Mucosa of gallbladder (tissue), 1 donor: ENCODE data around the gene HLF. TPM values are rescaled to one million over a fixed set of nuclear protein-coding genes. Genes with fewer than 3 reads are reported as not detected.

Experiments used
- DNase-seq: peaks from one replicate; pipeline ENCODE4 v3.0.0-alpha.2; 2020; ENCODE audit warnings: low spot score
- total RNA-seq: library from RNA; stranded (reverse); gene quantifications from one replicate; pipeline ENCODE4 v1.2.1, GENCODE V29; 2021
- donor health status: DM: no; HTN: no; CAD: no.

The HLF gene
- total RNA-seq, 1 donor from 2014 or later, result 18.3 TPM

- no peak for DNase-seq
These were observed 25.8 kb downstream of the HLF start for GRCh38 chr17:55290492-55291113.

- DNase-seq, result no peak
These were observed 26.4 kb downstream of the HLF start for GRCh38 chr17:55291114-55291507.

GRCh38 chr17:55292094-55292493, 27.3 kb downstream of the HLF start:
- no peak for DNase-seq

- no peak for DNase-seq
These were observed 29.4 kb downstream of the HLF start for GRCh38 chr17:55294042-55294751.

GRCh38 chr17:55295411-55296170, 30.8 kb downstream of the HLF start:
- peak; percentile 49 for DNase-seq

GRCh38 chr17:55296171-55296695, 31.5 kb downstream of the HLF start:
- DNase-seq, result no peak

GRCh38 chr17:55296699-55297098, 31.9 kb downstream of the HLF start:
- DNase-seq, result no peak

GRCh38 chr17:55298111-55298730, 33.5 kb downstream of the HLF start:
- DNase-seq, result no peak

- DNase-seq, result no peak
These were observed 34.5 kb downstream of the HLF start for GRCh38 chr17:55299162-55299838.

- no peak for DNase-seq
These were observed 35.1 kb downstream of the HLF start for GRCh38 chr17:55299890-55300289.

- DNase-seq, result no peak
These were observed 35.9 kb downstream of the HLF start for GRCh38 chr17:55300479-55301290.

GRCh38 chr17:55301521-55302406, 37.0 kb downstream of the HLF start:
- no peak for DNase-seq

GRCh38 chr17:55302407-55302787, 37.6 kb downstream of the HLF start:
- DNase-seq, result no peak

GRCh38 chr17:55303008-55303493, 38.3 kb downstream of the HLF start:
- no peak for DNase-seq

GRCh38 chr17:55303701-55304145, 39.0 kb downstream of the HLF start:
- DNase-seq, result no peak

- DNase-seq, result no peak
These were observed 39.6 kb downstream of the HLF start for GRCh38 chr17:55304171-55304859.

- no peak for DNase-seq
These were observed 40.7 kb downstream of the HLF start for GRCh38 chr17:55305321-55306087.

GRCh38 chr17:55307879-55308278, 43.1 kb downstream of the HLF start:
- no peak for DNase-seq
